ENCODE data around the gene BANP. TPM values are rescaled to one million over a fixed set of nuclear protein-coding genes. Genes with fewer than 3 reads are reported as not detected.

Gene BANP
- total RNA-seq, 1 experiment from 2014 or later = 24.2 TPM

DNA sequence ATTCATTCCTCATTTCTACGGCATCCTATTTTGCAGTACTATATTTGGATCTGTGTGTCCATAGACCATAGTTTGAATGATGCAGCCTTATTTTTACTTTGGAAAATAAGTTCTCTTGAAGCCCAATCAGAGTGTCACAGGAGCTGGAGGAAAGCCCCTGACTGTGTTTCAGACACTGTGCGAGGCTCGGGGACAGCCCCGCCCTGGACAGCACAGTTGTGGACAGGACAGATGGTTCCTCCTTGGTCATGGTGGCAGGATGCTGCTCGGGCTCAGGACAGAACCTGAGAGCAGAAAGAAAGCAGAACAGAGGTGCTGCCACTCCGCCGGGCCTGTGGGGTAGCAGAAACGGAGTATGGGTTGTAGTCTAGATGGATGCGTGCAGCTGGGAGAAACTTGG lies 22.9 kb downstream of the BANP start:
- TF ChIP-seq, protein P1, sequence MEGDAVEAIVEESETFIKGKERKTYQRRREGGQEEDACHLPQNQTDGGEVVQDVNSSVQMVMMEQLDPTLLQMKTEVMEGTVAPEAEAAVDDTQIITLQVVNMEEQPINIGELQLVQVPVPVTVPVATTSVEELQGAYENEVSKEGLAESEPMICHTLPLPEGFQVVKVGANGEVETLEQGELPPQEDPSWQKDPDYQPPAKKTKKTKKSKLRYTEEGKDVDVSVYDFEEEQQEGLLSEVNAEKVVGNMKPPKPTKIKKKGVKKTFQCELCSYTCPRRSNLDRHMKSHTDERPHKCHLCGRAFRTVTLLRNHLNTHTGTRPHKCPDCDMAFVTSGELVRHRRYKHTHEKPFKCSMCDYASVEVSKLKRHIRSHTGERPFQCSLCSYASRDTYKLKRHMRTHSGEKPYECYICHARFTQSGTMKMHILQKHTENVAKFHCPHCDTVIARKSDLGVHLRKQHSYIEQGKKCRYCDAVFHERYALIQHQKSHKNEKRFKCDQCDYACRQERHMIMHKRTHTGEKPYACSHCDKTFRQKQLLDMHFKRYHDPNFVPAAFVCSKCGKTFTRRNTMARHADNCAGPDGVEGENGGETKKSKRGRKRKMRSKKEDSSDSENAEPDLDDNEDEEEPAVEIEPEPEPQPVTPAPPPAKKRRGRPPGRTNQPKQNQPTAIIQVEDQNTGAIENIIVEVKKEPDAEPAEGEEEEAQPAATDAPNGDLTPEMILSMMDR (conservative IDR thresholded peaks at IDR 0.05; ENCODE audit: low read depth, low read length) = no peak
- TF ChIP-seq EZH2phosphoT487 (IDR thresholded peaks at IDR 0.05; ENCODE audit: borderline replicate concordance, low read length) (no peak), EZH2 (IDR thresholded peaks at IDR 0.05; ENCODE audit: low read length, unreplicated experiment) (no peak)
- DNase-seq = no peak
- peaks cover 62% of the 10 kb centered on the region for H3K79me2 ChIP-seq (ENCODE audit: low read length)

DNA sequence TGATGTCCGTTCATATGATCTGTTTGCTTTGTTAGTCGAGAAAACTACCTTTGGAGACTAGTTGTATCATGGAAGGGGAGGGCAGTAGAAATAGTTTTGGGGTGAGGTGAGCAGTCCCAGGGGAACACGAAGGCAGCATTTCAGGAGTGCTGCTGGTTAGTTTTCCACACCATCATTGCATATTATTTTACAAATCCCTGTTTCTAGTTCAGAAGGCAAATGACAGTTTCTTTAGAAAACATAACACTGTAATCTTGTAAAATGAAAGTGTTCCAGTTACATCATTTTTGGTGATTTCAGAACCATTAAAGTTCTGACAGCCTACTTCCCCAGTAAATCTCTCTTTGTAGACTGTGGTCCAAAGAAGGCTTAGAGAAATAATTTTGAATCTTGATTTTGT lies 25.4 kb downstream of the BANP start:
- no peak overlapping the region for H3K4me3 ChIP-seq (ENCODE audit: low read length)
- ATAC-seq (no peak), DNase-seq (no peak)
- H2AFZ ChIP-seq (ENCODE audit: low read length) = no peak overlapping the region
- intact Hi-C loops (cut with micrococcal nuclease) = no loop called here
- TF ChIP-seq EZH2phosphoT487 (IDR thresholded peaks at IDR 0.05; ENCODE audit: borderline replicate concordance, low read length) = no peak
- TF ChIP-seq, protein P1 (conservative IDR thresholded peaks at IDR 0.05; ENCODE audit: low read depth, low read length) = no peak
- no peak for TF ChIP-seq EZH2 (IDR thresholded peaks at IDR 0.05; ENCODE audit: low read length, unreplicated experiment)
- no peaks in the 10 kb centered on the region for H3F3A ChIP-seq (ENCODE audit: low read length, unreplicated experiment)
- H3K4me1 ChIP-seq (ENCODE audit: insufficient read depth, low read length) = no peaks in the 10 kb centered on the region
- H4K20me1 ChIP-seq (ENCODE audit: low read length) = no peaks in the 10 kb centered on the region
- peaks cover 38% of the 10 kb centered on the region for H3K79me2 ChIP-seq (ENCODE audit: low read length)
- no TSS peak for BruUV-seq (replicated peaks)
- H3K27ac ChIP-seq (ENCODE audit: low read length) = no peak overlapping the region
- H3K9me3 ChIP-seq (ENCODE audit: low read length) = no peaks in the 10 kb centered on the region
- no peaks in the 10 kb centered on the region for H3K27me3 ChIP-seq (ENCODE audit: low read length)
- ChIA-PET POLR2A (ENCODE audit: unreplicated experiment) (no interaction called here), CTCF (no interaction called here)
- no peak overlapping the region for H3K4me2 ChIP-seq (ENCODE audit: low read length)
- H3K9ac ChIP-seq (ENCODE audit: low read length) = no peak overlapping the region
- no peaks in the 10 kb centered on the region for H3K9me2 ChIP-seq (replicated peaks; ENCODE audit: low read length)
- peaks cover 4% of the 10 kb centered on the region for H3K36me3 ChIP-seq (ENCODE audit: low read depth, low read length)

More for the DNA sequence above, 22.9 kb downstream of the BANP start:
- H4K20me1 ChIP-seq (ENCODE audit: low read length) = no peaks in the 10 kb centered on the region
- intact Hi-C loops (cut with micrococcal nuclease) = no loop called here
- H3K27me3 ChIP-seq (ENCODE audit: low read length) = no peaks in the 10 kb centered on the region
- no peaks in the 10 kb centered on the region for H3K9me3 ChIP-seq (ENCODE audit: low read length)
- H3K4me2 ChIP-seq (ENCODE audit: low read length) = no peak overlapping the region
- CTCF ChIA-PET = no interaction called here
- no peak overlapping the region for H3K27ac ChIP-seq (ENCODE audit: low read length)
- BruUV-seq (replicated peaks) = no TSS peak
- H3K4me1 ChIP-seq (ENCODE audit: insufficient read depth, low read length) = no peaks in the 10 kb centered on the region
- H3K9me2 ChIP-seq (replicated peaks; ENCODE audit: low read length) = no peaks in the 10 kb centered on the region
- POLR2A ChIA-PET (ENCODE audit: unreplicated experiment) = no interaction called here
- H3K4me3 ChIP-seq (ENCODE audit: low read length) = no peak overlapping the region
- H3K9ac ChIP-seq (ENCODE audit: low read length) = no peak overlapping the region
- peaks cover 13% of the 10 kb centered on the region for H3K36me3 ChIP-seq (ENCODE audit: low read depth, low read length)
- no peak overlapping the region for H2AFZ ChIP-seq (ENCODE audit: low read length)
- no peak for ATAC-seq
- no peaks in the 10 kb centered on the region for H3F3A ChIP-seq (ENCODE audit: low read length, unreplicated experiment)

DNA sequence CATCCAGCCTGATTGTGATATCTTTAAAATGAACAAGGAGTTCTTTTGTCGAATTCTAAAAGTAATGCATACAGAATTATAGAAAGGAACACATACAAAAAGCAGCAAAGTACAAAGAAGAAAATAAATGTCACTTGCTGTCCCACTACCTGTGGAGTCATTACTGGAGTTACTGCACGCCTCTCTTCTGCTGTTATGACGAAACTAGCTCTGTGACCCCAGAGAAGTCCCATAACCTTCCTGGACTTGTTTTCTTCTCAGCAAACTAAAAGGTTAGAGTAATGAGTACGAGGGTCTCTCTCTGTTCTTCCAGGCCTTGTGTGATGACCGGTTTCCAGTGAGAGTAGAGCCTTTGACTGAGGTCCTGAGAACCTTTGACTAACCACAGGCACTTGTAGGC lies 26.9 kb downstream of the BANP start:
- intact Hi-C loops (cut with micrococcal nuclease) = no loop called here
- no peak overlapping the region for H3K4me2 ChIP-seq (ENCODE audit: low read length)
- no peak overlapping the region for H2AFZ ChIP-seq (ENCODE audit: low read length)
- no peaks in the 10 kb centered on the region for H4K20me1 ChIP-seq (ENCODE audit: low read length)
- H3K79me2 ChIP-seq (ENCODE audit: low read length) = peaks cover 23% of the 10 kb centered on the region
- no peak overlapping the region for H3K27ac ChIP-seq (ENCODE audit: low read length)
- H3K27me3 ChIP-seq (ENCODE audit: low read length) = no peaks in the 10 kb centered on the region
- no peak for DNase-seq
- no peak for ATAC-seq
- H3K36me3 ChIP-seq (ENCODE audit: low read depth, low read length) = no peaks in the 10 kb centered on the region
- no peaks in the 10 kb centered on the region for H3K9me3 ChIP-seq (ENCODE audit: low read length)
- BruUV-seq (replicated peaks) = no TSS peak
- H3K4me1 ChIP-seq (ENCODE audit: insufficient read depth, low read length) = no peaks in the 10 kb centered on the region
- H3K4me3 ChIP-seq (ENCODE audit: low read length) = no peak overlapping the region
- TF ChIP-seq, protein P1 (conservative IDR thresholded peaks at IDR 0.05; ENCODE audit: low read depth, low read length) = no peak
- no peak for TF ChIP-seq EZH2phosphoT487 (IDR thresholded peaks at IDR 0.05; ENCODE audit: borderline replicate concordance, low read length)
- no peak for TF ChIP-seq EZH2 (IDR thresholded peaks at IDR 0.05; ENCODE audit: low read length, unreplicated experiment)
- CTCF ChIA-PET = no interaction called here
- no peak overlapping the region for H3K9ac ChIP-seq (ENCODE audit: low read length)
- POLR2A ChIA-PET (ENCODE audit: unreplicated experiment) = no interaction called here
- H3F3A ChIP-seq (ENCODE audit: low read length, unreplicated experiment) = no peaks in the 10 kb centered on the region
- H3K9me2 ChIP-seq (replicated peaks; ENCODE audit: low read length) = no peaks in the 10 kb centered on the region

All from PC-3 (cell line).